Kidney epithelial cell (primary cell): ENCODE data around the gene GUCA1C. TPM values are rescaled to one million over a fixed set of nuclear protein-coding genes. Genes with fewer than 3 reads are reported as not detected.
A peak's percentile ranks its signal among the peaks of the same experiment; 100 is the strongest.

Experiments
- DNase-seq: peaks from one replicate; pipeline ENCODE4 v3.0.0-alpha.2; 2010; ENCODE audit warnings: low read depth
- H3K27me3 ChIP-seq: 2 replicates; pipeline ENCODE4 v1.6.0; 2011; ENCODE audit warnings: low read length; ENCODE audit not compliant: control insufficient read depth, insufficient read depth
- H3K36me3 ChIP-seq: 2 replicates; pipeline ENCODE4 v1.5.1; 2011; ENCODE audit warnings: low read length; ENCODE audit not compliant: control insufficient read depth, insufficient read depth
- H3K4me3 ChIP-seq: 2 replicates; pipeline ENCODE4 v1.5.1; 2011; ENCODE audit warnings: low read depth, mild to moderate bottlenecking, control low read depth, low read length
- total RNA-seq: library from RNA; depleted of rRNA; stranded (reverse); fragments of >200 nt; gene quantifications from 2 replicates; pipeline ENCODE4 v1.2.3, GENCODE V29; 2015
- TF ChIP-seq, protein P1 (sequence below): IDR thresholded peaks from 2 replicates; pipeline ENCODE4 v1.5.1; 2011; ENCODE audit warnings: mild to moderate bottlenecking, moderate library complexity, low read length, control low read depth, inconsistent platforms; ENCODE audit not compliant: insufficient read depth, poor library complexity, severe bottlenecking

GUCA1C gene
- total RNA-seq, 1 donor from 2014 or later, result not detected

GRCh38 chr3:108882762-108883161 lies 70.9 kb downstream of the GUCA1C start:
- no peaks in the 10 kb centered on the region for H3K27me3 ChIP-seq
- TF ChIP-seq, protein P1, sequence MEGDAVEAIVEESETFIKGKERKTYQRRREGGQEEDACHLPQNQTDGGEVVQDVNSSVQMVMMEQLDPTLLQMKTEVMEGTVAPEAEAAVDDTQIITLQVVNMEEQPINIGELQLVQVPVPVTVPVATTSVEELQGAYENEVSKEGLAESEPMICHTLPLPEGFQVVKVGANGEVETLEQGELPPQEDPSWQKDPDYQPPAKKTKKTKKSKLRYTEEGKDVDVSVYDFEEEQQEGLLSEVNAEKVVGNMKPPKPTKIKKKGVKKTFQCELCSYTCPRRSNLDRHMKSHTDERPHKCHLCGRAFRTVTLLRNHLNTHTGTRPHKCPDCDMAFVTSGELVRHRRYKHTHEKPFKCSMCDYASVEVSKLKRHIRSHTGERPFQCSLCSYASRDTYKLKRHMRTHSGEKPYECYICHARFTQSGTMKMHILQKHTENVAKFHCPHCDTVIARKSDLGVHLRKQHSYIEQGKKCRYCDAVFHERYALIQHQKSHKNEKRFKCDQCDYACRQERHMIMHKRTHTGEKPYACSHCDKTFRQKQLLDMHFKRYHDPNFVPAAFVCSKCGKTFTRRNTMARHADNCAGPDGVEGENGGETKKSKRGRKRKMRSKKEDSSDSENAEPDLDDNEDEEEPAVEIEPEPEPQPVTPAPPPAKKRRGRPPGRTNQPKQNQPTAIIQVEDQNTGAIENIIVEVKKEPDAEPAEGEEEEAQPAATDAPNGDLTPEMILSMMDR, result no peak
- H3K4me3 ChIP-seq, result no peak overlapping the region
- H3K36me3 ChIP-seq, result no peaks in the 10 kb centered on the region
- DNase-seq, result no peak

- H3K36me3 ChIP-seq, result no peaks in the 10 kb centered on the region
- H3K27me3 ChIP-seq, result no peaks in the 10 kb centered on the region
- TF ChIP-seq, protein P1, result no peak
These were observed 73.8 kb downstream of the GUCA1C start for GRCh38 chr3:108879915-108880314.

GRCh38 chr3:108877901-108878300 lies 75.8 kb downstream of the GUCA1C start:
- TF ChIP-seq, protein P1, result no peak
- H3K27me3 ChIP-seq, result no peaks in the 10 kb centered on the region
- no peak for DNase-seq
- H3K4me3 ChIP-seq, result no peak overlapping the region
- no peaks in the 10 kb centered on the region for H3K36me3 ChIP-seq

More at GRCh38 chr3:108879915-108880314, 73.8 kb downstream of the GUCA1C start:
- no peak for DNase-seq
- H3K4me3 ChIP-seq, result no peak overlapping the region

DNA sequence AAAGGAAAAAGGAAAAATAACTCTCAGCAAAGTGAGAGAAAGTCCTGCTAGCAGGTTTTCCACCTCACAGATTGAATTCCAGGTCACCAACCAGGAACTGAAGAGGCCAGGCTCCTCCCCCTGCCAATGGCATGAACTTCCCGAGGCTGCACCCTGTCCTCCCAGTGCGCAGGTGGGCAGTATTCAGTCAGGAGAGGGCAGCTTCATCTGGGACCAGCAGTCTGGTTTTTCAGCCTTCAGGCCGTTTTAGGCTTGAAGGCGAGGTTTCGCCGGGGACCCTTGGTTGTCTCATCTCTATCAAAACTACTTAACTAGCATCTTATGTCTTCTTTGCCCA lies 89.9 kb downstream of the GUCA1C start:
- Histone ChIP-seq H3K27me3 (no peaks in the 10 kb centered on the region), H3K36me3 (no peaks in the 10 kb centered on the region), H3K4me3 (no peak overlapping the region)
- TF ChIP-seq, protein P1, result no peak
- DNase-seq, result no peak

DNA sequence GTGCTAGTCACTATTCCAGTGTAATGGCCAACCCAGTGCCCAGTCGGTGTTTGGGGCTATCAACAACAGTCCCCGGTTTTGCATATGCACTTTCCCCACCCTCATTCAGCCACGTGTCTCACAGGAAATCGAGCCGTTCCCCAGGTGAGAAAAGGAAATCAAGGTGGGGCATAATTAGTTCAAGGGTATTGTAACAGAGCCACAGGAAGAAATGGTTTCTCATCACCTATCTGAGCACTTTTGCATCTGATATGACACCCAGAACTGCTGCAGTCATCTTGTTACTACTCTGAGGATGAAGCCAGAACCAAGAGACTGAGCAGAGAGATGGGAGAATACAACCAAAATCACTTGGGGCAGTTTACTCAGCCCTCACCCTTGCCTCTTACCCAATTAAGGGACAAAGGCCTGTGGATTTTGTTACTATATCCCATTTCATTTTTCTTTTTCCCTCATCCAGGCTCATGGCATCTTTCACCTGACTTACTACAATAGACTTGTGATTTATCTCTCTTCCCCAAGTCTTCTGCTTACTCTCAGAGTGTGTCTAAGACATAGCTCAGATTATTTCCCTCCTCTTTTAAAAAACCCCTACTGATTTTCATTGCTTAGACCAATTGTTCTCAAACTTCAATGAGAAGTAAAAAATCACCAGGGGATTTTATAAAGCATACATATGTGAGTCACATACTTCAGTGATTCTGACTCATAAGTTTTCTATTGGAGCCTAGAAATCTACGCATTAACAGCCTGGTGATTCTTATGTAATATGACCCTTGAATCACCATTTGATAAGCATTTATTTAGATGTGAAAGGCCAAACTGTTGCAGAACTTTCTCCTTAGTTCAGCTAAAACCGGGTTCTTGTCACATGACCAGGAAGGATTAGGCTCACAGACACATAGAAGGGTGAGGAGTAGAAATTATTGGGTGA lies 90.5 kb downstream of the GUCA1C start:
- peak; percentile 60 for DNase-seq
- Histone ChIP-seq H3K36me3 (no peaks in the 10 kb centered on the region), H3K27me3 (no peaks in the 10 kb centered on the region), H3K4me3 (no peak overlapping the region)
- TF ChIP-seq, protein P1, result no peak
